Renal cortical epithelial cell (primary cell): ENCODE data around the gene IGSF6. TPM values are rescaled to one million over a fixed set of nuclear protein-coding genes. Genes with fewer than 3 reads are reported as not detected.
A peak's percentile ranks its signal among the peaks of the same experiment; 100 is the strongest.
"Not testable (repeated sequence)": the region's sequence is repeated elsewhere in the genome, so short reads cannot be mapped to it uniquely, and the experiment has no call there.

Experiments
- DNase-seq: peaks from one replicate; pipeline ENCODE4 v3.0.0-alpha.2; 2011; ENCODE audit warnings: low read depth
- total RNA-seq: library from RNA; depleted of rRNA; stranded (reverse); fragments of >200 nt; gene quantifications from 2 replicates; pipeline ENCODE4 v1.2.3, GENCODE V29; 2014

IGSF6 gene
- total RNA-seq, result 0.05 TPM in 1 of 2 replicates, not detected in the other

GRCh38 chr16:21652453-21652852 is at the start of gene IGSF6:
TSS of gene IGSF6 (minus strand) at chr16:21652608. CDS start at chr16:21652598, 10 bp downstream.
- DNase-seq, result no peak

- no peak for DNase-seq
Measured at GRCh38 chr16:21701271-21701670, 48.9 kb upstream of the IGSF6 start.

- no peak for DNase-seq
Measured at GRCh38 chr16:21698169-21699032, 46.0 kb upstream of the IGSF6 start.

- no peak for DNase-seq
Measured at GRCh38 chr16:21697032-21697431, 44.6 kb upstream of the IGSF6 start.

- no peak for DNase-seq
Measured at GRCh38 chr16:21694609-21695008, 42.2 kb upstream of the IGSF6 start.

GRCh38 chr16:21690967-21691366 is 38.6 kb upstream of the IGSF6 start:
- not testable (repeated sequence) for DNase-seq

GRCh38 chr16:21689107-21689506 is 36.7 kb upstream of the IGSF6 start:
- DNase-seq, result no peak

- DNase-seq, result no peak
Measured at GRCh38 chr16:21685034-21685455, 32.6 kb upstream of the IGSF6 start.

GRCh38 chr16:21684199-21684598 is 31.8 kb upstream of the IGSF6 start:
- DNase-seq, result no peak

- DNase-seq, result no peak
Measured at GRCh38 chr16:21683184-21683583, 30.8 kb upstream of the IGSF6 start.

GRCh38 chr16:21680714-21681113 is 28.3 kb upstream of the IGSF6 start:
- not testable (repeated sequence) for DNase-seq

- not testable (repeated sequence) for DNase-seq
Measured at GRCh38 chr16:21674456-21674855, 22.0 kb upstream of the IGSF6 start.

- DNase-seq, result no peak
Measured at GRCh38 chr16:21673469-21673868, 21.1 kb upstream of the IGSF6 start.

- no peak for DNase-seq
Measured at GRCh38 chr16:21667575-21667974, 15.2 kb upstream of the IGSF6 start.

GRCh38 chr16:21666772-21667171 is 14.4 kb upstream of the IGSF6 start:
- no peak for DNase-seq

GRCh38 chr16:21664801-21665492 is 12.5 kb upstream of the IGSF6 start:
- no peak for DNase-seq

- DNase-seq, result no peak
Measured at GRCh38 chr16:21663889-21664647, 11.7 kb upstream of the IGSF6 start, which contains the start of gene OTOA. TSS of gene OTOA (plus strand) at chr16:21663968. CDS start at chr16:21678515, 14,547 bp downstream.

- no peak for DNase-seq
Measured at GRCh38 chr16:21659124-21659523, 6.7 kb upstream of the IGSF6 start.

- DNase-seq, result peak; percentile 66
Measured at GRCh38 chr16:21656795-21657768, 4.7 kb upstream of the IGSF6 start.

GRCh38 chr16:21654881-21655280 is 2.5 kb upstream of the IGSF6 start:
- no peak for DNase-seq

GRCh38 chr16:21654466-21654865 is 2.1 kb upstream of the IGSF6 start:
- no peak for DNase-seq
